HG03469 (cell line): ENCODE data around the gene GFRA1.

Experiments
- ATAC-seq: cut with Tn5 transposase; IDR thresholded peaks from one replicate; pipeline ENCODE4 v1.9.1; 2021; ENCODE audit warnings: mild to moderate bottlenecking, moderate library complexity, moderate number of reproducible peaks; ENCODE audit not compliant: unreplicated experiment

Gene GFRA1

GRCh38 chr10:116109481-116109880 is 163.5 kb downstream of the GFRA1 start:
- no peak for ATAC-seq

DNA sequence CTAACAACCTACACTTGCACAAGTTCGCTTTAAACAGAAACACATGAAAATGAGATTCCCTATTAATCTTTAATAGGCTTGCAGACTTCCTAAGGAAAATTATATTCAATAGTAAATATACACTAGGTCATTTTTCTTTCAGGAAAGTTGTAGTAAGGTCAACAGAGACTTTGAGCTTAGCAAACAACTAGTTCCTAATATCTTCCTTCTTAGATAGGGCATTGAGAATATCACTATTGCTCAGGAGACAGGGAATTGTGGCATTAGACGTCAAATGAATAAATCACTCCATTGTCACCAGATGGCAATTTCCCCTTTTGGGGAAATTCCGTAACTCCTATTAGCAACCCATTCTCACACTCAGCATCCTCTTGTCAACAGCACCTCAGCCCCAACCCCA is 164.9 kb downstream of the GFRA1 start:
- ATAC-seq = no peak

GRCh38 chr10:116106611-116107010 is 166.4 kb downstream of the GFRA1 start:
- ATAC-seq = no peak

DNA sequence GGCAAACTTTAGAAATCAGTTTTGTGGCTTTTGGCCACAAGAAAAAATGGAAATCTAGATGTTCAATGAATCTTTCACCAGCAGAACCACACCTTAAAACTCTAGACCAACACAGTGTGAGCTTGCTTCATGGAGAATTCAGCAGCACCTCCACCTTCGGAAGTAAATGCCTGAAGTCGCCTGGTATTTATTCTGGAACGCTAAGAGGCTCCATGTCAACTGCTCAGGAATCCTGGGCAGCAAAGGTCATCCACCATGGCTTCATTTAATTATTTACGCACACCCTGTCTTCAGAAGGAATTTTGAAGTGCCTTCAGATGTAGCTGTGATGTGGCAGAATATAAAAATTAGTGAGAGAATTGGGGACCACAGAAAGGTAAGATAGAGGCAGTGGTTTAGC is 167.7 kb downstream of the GFRA1 start:
- ATAC-seq = no peak

DNA sequence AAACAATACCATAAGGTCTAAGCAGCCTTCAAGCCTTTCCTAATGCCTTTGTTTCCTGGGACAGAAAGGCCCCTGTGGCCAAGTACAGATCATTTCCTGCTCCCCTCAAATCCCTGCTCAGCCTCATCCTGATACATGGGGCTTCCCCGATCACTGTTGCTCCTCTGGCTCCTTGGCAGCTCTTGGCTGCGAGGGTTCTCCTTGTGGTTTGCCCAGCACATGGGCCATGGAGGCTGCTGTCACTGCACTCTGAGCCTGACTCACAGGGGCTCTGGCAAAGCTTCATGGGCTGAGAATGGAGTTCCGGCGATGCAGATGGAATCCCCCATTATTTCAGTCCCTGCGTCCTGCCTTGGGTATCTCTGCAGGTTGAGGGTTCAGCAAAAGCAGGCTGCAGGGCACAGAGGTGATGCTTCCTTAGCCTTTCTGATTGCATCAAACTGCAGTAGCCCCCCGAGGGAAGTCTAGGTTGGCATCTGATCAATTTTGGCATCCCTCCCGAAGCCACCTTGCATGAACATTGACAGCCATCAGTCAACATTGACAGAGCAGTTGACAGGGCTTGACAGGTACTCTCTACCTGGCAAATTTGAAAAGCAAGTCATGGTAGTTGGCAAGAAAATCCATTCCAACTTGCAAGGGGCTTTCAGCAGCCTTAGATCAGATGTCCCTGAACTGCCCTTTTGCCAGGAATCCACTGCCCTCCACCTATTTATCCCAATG is 168.6 kb downstream of the GFRA1 start:
- ATAC-seq = no peak

GRCh38 chr10:116103668-116104067 is 169.3 kb downstream of the GFRA1 start:
- no peak for ATAC-seq

GRCh38 chr10:116101616-116102315 is 171.2 kb downstream of the GFRA1 start:
- no peak for ATAC-seq

GRCh38 chr10:116100984-116101383 is 172.0 kb downstream of the GFRA1 start:
- ATAC-seq = no peak

- no peak for ATAC-seq
Measured at GRCh38 chr10:116099023-116099420, 174.0 kb downstream of the GFRA1 start.

- no peak for ATAC-seq
Measured at GRCh38 chr10:116098411-116099022, 174.5 kb downstream of the GFRA1 start.

DNA sequence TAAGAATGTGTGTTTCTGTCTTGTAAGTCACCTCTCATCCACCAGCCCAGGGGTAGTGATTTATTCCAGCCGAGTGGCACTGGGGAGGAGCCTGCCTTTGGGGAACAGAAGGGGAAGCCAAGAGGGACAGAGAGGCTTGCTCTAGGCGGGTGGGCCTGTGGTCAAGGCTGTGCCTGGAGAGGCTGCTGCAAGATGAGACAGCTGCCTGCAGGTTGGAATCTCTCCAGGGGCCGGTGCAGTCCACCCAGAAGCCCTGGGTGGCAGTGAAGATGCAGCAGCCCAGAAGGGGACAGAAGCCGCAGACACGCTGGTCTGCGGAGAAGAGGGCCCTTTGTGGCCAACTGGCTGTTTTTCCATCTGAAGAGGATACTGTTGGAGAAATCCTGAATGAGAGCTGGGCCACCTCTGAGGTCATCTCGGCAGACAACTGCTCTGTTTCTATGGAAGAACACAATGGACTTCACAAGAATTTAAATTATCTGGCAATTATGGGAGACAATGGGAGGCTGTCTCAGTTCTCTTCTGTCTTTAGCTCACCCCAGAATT is 175.7 kb downstream of the GFRA1 start:
- ATAC-seq = no peak

GRCh38 chr10:116096526-116096925 is 176.5 kb downstream of the GFRA1 start:
- ATAC-seq = no peak

DNA sequence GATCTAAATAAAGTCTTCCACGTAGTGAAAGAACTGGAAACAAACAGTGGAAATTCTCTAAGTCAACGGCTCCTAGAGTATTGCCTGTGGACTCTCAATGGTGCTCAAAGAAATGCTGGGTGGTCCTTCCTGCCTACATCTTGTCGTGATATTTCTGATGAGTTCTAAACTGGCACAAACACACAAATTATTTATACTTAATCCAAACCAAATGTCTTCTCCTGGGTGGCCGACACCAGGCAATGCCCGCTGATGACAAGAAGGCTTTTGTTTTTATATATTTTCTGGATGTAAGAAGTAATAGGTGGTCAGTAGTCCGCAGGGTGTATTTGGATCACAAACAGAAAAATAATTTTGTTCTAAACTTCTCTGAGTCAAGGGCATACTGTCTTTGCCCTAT is 178.7 kb downstream of the GFRA1 start:
- no peak for ATAC-seq

DNA sequence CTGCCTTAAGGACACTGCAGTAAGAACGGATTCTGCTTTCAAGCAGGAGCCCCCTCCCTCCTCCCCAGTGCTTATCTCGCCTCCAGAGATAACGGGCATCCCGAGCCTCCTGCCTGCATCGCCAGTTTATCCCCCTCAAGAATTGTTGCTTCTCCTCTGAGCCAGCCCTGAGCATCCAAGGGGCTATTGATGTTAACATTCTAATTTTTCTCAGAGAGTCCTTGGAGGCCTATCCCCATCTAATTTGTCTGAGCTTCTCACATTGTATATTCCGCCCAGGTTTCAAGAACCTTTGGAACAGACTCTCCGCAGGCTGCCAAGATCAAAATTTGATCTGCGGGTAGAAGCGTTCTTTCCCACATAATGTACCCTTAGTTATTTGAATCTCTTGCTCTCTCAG is 180.0 kb downstream of the GFRA1 start:
- ATAC-seq = no peak

DNA sequence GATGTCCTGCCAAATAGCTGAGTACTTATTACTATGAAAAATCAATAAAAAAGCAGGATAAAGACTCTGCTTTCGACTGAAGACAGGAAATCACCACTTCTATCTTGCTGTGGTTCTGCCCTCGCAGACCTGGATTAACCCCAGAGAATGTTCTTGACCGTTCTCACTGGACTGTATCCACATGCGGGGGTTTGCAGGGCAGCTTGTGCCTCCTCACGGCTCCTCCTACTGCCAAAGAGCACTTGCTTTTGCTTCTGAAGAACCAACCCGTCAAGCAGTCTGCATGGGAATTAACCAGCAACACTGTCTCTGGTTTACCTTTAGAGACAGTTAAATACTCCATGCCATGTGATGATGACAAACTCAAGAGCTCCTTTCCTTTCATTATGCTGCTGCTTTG is 184.0 kb downstream of the GFRA1 start:
- ATAC-seq = no peak

DNA sequence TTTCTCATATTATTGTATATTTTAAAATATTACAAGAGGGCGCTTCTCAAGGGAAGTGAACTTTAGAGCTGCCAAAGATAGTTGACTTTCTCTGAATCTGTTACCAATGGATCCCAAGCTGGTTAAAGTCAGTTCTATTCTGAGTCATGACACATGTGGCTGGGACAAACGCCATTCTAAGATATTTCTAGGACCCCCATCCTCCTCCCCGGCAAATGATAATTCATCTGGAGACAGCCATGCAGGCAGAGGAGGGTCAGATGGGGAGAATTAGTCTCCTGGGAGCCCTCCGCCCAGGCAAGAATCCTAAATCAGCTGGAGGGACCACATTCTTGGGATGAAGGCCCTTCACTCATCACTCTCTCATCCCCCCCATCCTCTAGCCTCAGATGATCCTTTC is 187.7 kb downstream of the GFRA1 start:
- no peak for ATAC-seq

- ATAC-seq = no peak
Measured at GRCh38 chr10:116084161-116084560, 188.8 kb downstream of the GFRA1 start.

GRCh38 chr10:116083226-116083762 is 189.7 kb downstream of the GFRA1 start:
- ATAC-seq = no peak

DNA sequence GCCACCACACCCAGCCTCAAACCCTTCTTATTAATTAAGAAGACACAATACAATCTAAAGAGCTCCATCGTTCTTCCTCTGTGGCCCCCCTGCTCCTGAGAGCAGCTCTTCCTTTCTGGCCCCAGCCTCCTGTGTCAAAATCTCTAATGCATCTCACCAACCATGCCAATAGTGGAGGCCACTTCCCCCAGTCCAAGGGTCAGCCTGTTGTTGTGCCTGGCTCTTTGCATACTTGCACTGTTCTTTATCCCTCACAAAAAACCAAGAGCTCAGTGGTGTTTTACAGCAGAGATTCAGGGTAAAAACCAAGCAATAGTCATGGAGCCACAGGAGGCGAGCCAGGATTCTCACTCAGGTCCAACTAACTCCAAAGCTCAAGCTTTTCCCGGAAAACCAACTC is 190.2 kb downstream of the GFRA1 start:
- no peak for ATAC-seq

DNA sequence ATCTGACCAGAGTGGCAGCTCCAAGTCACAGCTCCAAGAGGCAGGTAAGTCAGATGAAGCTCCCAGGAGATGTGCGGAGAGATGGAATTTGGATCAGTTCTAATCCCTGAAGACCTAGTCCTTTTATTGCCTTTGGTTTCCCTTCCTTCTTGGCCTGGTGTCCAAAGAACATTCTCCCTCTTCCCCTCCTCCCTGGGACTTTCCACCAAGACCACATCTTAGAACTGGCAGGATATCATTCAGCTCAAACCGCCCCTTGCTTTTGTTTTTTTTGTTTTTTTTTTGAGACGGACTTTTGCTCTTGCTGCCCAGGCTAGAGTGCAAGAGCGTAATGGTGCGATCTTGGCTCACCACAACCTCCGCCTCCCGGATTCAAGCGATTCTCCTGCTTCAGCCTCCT is 190.8 kb downstream of the GFRA1 start:
- no peak for ATAC-seq

DNA sequence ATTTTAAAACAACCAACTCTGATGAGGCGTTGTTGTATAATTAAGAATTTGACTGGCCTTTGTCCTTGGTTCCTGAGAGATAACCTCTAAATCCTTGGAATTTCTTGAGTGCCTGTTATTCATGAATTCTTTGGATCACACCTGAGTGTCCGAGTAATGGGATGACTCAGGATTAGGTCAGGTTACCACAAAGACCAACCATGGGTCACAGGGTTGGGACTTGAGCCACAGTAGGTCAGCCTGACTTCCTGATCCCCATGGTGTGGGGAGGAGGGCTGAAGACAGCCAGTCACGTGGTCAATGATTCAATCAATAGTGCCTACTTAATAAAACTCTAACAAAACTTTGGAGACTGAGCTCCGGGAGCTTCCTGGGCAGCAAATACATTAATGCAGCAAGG is 192.5 kb downstream of the GFRA1 start:
- ATAC-seq = no peak

GRCh38 chr10:116079355-116079754 is 193.7 kb downstream of the GFRA1 start:
- no peak for ATAC-seq
